NCI-H2029 (cell line): ENCODE measurements around the gene SLC9A5.
A peak's percentile ranks its signal among the peaks of the same experiment; 100 is the strongest.

Experiments
- DNase-seq: peaks from one replicate; lab custom pipeline; 2025; lab: John Stamatoyannopoulos, UW

SLC9A5 gene

GRCh38 chr16:67258161-67258835, 9.5 kb downstream of the SLC9A5 start:
- no peak for DNase-seq

GRCh38 chr16:67259705-67260104, 10.9 kb downstream of the SLC9A5 start:
- DNase-seq, result no peak

- DNase-seq, result no peak
These were observed 11.8 kb downstream of the SLC9A5 start for GRCh38 chr16:67260426-67261063.

- no peak for DNase-seq
These were observed 14.4 kb downstream of the SLC9A5 start for GRCh38 chr16:67263201-67263600.

- DNase-seq, result no peak
These were observed 15.5 kb downstream of the SLC9A5 start for GRCh38 chr16:67264277-67264676.

- no peak for DNase-seq
These were observed 16.1 kb downstream of the SLC9A5 start for GRCh38 chr16:67264866-67265265.

GRCh38 chr16:67265834-67266233, 17.1 kb downstream of the SLC9A5 start:
- no peak for DNase-seq

GRCh38 chr16:67268136-67268579, 19.4 kb downstream of the SLC9A5 start:
- DNase-seq, result no peak

GRCh38 chr16:67269766-67270165, 21.0 kb downstream of the SLC9A5 start:
- no peak for DNase-seq

- DNase-seq, result no peak
These were observed 22.2 kb downstream of the SLC9A5 start for GRCh38 chr16:67270931-67271338.

- no peak for DNase-seq
These were observed 22.7 kb downstream of the SLC9A5 start for GRCh38 chr16:67271446-67271845.

- DNase-seq, result no peak
These were observed 26.5 kb downstream of the SLC9A5 start for GRCh38 chr16:67275321-67275720.

GRCh38 chr16:67277294-67277998, 28.7 kb downstream of the SLC9A5 start:
- DNase-seq, result no peak

- DNase-seq, result no peak
These were observed 29.4 kb downstream of the SLC9A5 start for GRCh38 chr16:67277999-67278772.

GRCh38 chr16:67278773-67279295, 30.1 kb downstream of the SLC9A5 start:
- DNase-seq, result no peak

GRCh38 chr16:67279296-67280089, 30.7 kb downstream of the SLC9A5 start, which contains the start of gene PLEKHG4:
TSS of gene PLEKHG4 (plus strand) at chr16:67279532. CDS start at chr16:67280045, 513 bp downstream.
- DNase-seq, result peak; percentile 25

- DNase-seq, result no peak
These were observed 31.6 kb downstream of the SLC9A5 start for GRCh38 chr16:67280090-67281015.

GRCh38 chr16:67281536-67282446, 33.0 kb downstream of the SLC9A5 start:
- DNase-seq, result no peak

GRCh38 chr16:67282447-67282805, 33.6 kb downstream of the SLC9A5 start:
- no peak for DNase-seq
